Measurements from ENCODE around the gene GPC5. TPM values are rescaled to one million over a fixed set of nuclear protein-coding genes. Genes with fewer than 3 reads are reported as not detected.

GPC5 gene
- total and polyA plus RNA-seq, 3 donors from 2014 or later = 11.5 to 81.8 (median 52.1) TPM

DNA sequence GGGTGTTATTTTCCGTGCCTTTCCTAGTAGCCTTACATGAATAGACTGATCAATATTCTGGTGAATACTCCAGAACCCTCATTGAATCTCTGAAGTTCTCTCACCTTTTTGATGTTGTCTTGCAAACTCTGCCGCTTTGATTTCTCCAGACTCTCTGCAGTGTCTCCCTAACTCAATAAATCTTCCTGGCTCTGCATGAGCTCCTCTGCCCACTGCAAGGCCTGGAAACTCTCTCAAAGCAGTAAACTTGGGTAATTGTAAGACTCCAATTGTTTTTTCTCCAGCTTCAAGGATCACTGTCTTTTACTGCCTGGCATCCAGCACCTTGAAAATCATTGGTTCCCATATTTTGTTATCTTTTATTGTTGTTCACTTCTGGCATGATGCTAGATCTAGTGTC, 198.4 kb downstream of the GPC5 start:
- no peaks in the 10 kb centered on the region for H3K4me1 ChIP-seq
- TF ChIP-seq CTCF (IDR thresholded peaks at IDR 0.05) (no peak), POLR2A (IDR thresholded peaks at IDR 0.05) (no peak)
- no peak overlapping the region for H3K27ac ChIP-seq
- DNase-seq = no peak
- no peaks in the 10 kb centered on the region for H3K27me3 ChIP-seq
- 72 to 85% methylated on average over 2 of the region's 2 CpGs for WGBS, 2 donors
- no peak overlapping the region for H3K4me3 ChIP-seq
- H3K9me3 ChIP-seq = no peaks in the 10 kb centered on the region
- intact Hi-C loops (cut with DNase I; ENCODE audit: low total_unique reads) = no loop called here
- no peaks in the 10 kb centered on the region for H3K36me3 ChIP-seq (ENCODE audit: low read depth, missing control alignments)

GRCh38 chr13:91598655-91599054, 200.2 kb downstream of the GPC5 start:
- no peak overlapping the region for H3K27ac ChIP-seq
- H3K4me1 ChIP-seq = no peaks in the 10 kb centered on the region
- no peaks in the 10 kb centered on the region for H3K9me3 ChIP-seq
- no peaks in the 10 kb centered on the region for H3K36me3 ChIP-seq (ENCODE audit: low read depth, missing control alignments)
- no peak for DNase-seq
- no peak for TF ChIP-seq CTCF (IDR thresholded peaks at IDR 0.05)
- no peak for TF ChIP-seq POLR2A (IDR thresholded peaks at IDR 0.05)
- no peaks in the 10 kb centered on the region for H3K27me3 ChIP-seq
- H3K4me3 ChIP-seq = no peak overlapping the region
- intact Hi-C loops (cut with DNase I; ENCODE audit: low total_unique reads) = no loop called here

- Histone ChIP-seq H3K27me3 (no peaks in the 10 kb centered on the region), H3K4me1 (no peaks in the 10 kb centered on the region), H3K27ac (no peak overlapping the region), H3K36me3 (ENCODE audit: low read depth, missing control alignments) (no peaks in the 10 kb centered on the region), H3K9me3 (no peaks in the 10 kb centered on the region), H3K4me3 (no peak overlapping the region)
- DNase-seq = no peak
- WGBS, 2 donors = 84 to 94% methylated on average over 9 of the region's 9 CpGs
- TF ChIP-seq POLR2A (IDR thresholded peaks at IDR 0.05) = no peak
- no peak for TF ChIP-seq CTCF (IDR thresholded peaks at IDR 0.05)
- intact Hi-C loops (cut with DNase I; ENCODE audit: low total_unique reads) = no loop called here
These were observed 202.9 kb downstream of the GPC5 start for GRCh38 chr13:91601273-91601672.

DNA sequence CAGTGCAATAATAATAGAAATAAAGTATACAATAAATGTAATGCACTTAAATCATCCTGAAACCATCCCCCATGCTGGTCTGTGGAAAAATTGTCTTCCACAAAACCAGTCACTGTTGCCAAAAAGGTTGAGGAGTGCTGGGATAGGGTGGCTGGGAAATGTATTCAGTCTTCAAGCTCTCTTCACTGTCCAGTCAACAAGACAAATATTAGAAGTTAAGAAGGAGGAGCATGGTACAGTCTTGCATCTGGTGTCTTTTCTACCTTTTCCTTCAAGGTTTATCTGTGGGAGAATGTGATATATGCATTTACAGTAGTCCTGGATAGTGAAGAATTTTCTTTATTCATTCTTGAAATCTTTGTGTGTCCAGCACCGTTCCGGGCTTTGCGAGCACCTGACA, 203.4 kb downstream of the GPC5 start:
- Histone ChIP-seq H3K27ac (no peak overlapping the region), H3K9me3 (no peaks in the 10 kb centered on the region), H3K4me1 (no peaks in the 10 kb centered on the region), H3K4me3 (no peak overlapping the region), H3K27me3 (no peaks in the 10 kb centered on the region), H3K36me3 (ENCODE audit: low read depth, missing control alignments) (no peaks in the 10 kb centered on the region)
- TF ChIP-seq POLR2A (IDR thresholded peaks at IDR 0.05) = no peak
- no peak for TF ChIP-seq CTCF (IDR thresholded peaks at IDR 0.05)
- DNase-seq = no peak
- intact Hi-C loops (cut with DNase I; ENCODE audit: low total_unique reads) = no loop called here
- WGBS, 2 donors = 79 to 84% methylated on average over 3 of the region's 3 CpGs

DNA sequence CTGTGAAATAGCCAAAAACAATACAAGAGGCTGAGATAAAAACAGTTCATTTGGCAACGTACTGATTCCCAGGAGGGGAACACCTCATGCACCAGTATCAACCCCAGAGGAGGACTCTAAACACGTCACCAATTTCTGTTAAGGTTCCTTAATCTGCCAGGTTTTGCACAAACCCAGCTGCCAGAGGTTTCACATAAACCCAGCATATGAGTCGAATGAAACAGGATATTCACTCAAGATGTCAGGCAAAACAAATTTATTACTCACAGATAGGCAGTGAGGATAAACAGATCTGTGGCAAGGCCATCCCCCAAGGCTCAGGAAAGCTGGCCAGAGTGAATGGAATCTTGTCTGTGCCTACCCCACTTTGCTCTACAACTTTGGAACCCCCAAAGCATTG, 210.9 kb downstream of the GPC5 start:
- no peaks in the 10 kb centered on the region for H3K27me3 ChIP-seq
- no peaks in the 10 kb centered on the region for H3K9me3 ChIP-seq
- WGBS, 2 donors = 10 to 12% methylated on average over 2 to 3 of the region's 3 CpGs
- H3K4me3 ChIP-seq = no peak overlapping the region
- intact Hi-C loops (cut with DNase I; ENCODE audit: low total_unique reads) = no loop called here
- TF ChIP-seq CTCF (IDR thresholded peaks at IDR 0.05) = no peak
- no peak for TF ChIP-seq POLR2A (IDR thresholded peaks at IDR 0.05)
- H3K4me1 ChIP-seq = no peaks in the 10 kb centered on the region
- peak overlapping the region in 1 of 2 donors; percentile 46 for H3K27ac ChIP-seq
- peak; percentile 17 for DNase-seq
- H3K36me3 ChIP-seq (ENCODE audit: low read depth, missing control alignments) = no peaks in the 10 kb centered on the region

Measured in testis (tissue), 3 donors.